SK-N-SH (cell line): ENCODE measurements around the gene VRK2. TPM values are rescaled to one million over a fixed set of nuclear protein-coding genes. Genes with fewer than 3 reads are reported as not detected.

Source experiments
- CTCF ChIA-PET: fragments of 300-600, 350-600 bp; formaldehyde crosslinking; extraction: SDS; loops from one replicate; lab custom pipeline; 2021; lab: Yijun Ruan, JAX
- POLR2A ChIA-PET: fragments of 350-600 bp; sonication (Branson Sonifier 250); formaldehyde crosslinking; extraction: SDS; loops from one replicate; lab custom pipeline; 2020; ENCODE audit warnings: antibody characterized with exemption, inconsistent platforms; lab: Yijun Ruan, JAX
- DNase-seq: peaks from one replicate; pipeline ENCODE4 v3.0.0; 2012
- H2AFZ ChIP-seq: fragments of 200-600 bp; sonication (generic); 2 replicates; pipeline ENCODE4 v1.8.1; 2016; ENCODE audit warnings: antibody characterized with exemption, mild to moderate bottlenecking, low read depth
- H3F3A ChIP-seq: fragments of 200-600 bp; sonication (generic); replicated peaks from 2 replicates; pipeline ENCODE3; 2016; ENCODE audit warnings: antibody characterized with exemption, mild to moderate bottlenecking; ENCODE audit not compliant: insufficient read depth
- H3K27ac ChIP-seq, 2 experiments: fragments of 200-500 bp in 1 of 2; fragments of 200-600 bp in 1 of 2; sonication (Bioruptor generic) in 1 of 2; sonication (generic), shearing (Covaris generic) in 1 of 2; 2 replicates each; pipeline versions ENCODE4 v1.5.1 to v1.6.1; 2014 to 2016; ENCODE audit warnings: low read depth in 2 of 2, inconsistent platforms in 1 of 2, low read length in 1 of 2, mild to moderate bottlenecking in 1 of 2, mixed read lengths in 1 of 2
- H3K27me3 ChIP-seq: fragments of 200-600 bp; sonication (generic), shearing (Covaris generic); 2 replicates; pipeline ENCODE4 v1.6.1; 2016; ENCODE audit warnings: mixed run types; ENCODE audit not compliant: insufficient read depth
- H3K36me3 ChIP-seq, 2 experiments: fragments of 200-500 bp in 1 of 2; fragments of 200-600 bp in 1 of 2; sonication (Bioruptor generic) in 1 of 2; sonication (generic) in 1 of 2; replicated peaks in 1 of 2; 2 replicates each; pipeline versions ENCODE3 to v1.5.1; 2014 to 2016; ENCODE audit warnings: low read length in 1 of 2, mild to moderate bottlenecking in 1 of 2; ENCODE audit not compliant: insufficient read depth in 2 of 2, control insufficient read depth in 1 of 2
- H3K4me1 ChIP-seq, 2 experiments: fragments of 200-500 bp in 1 of 2; fragments of 200-600 bp in 1 of 2; sonication (Bioruptor generic) in 1 of 2; sonication (generic), shearing (Covaris generic) in 1 of 2; 2 replicates each; pipeline versions ENCODE4 v1.5.1 to v1.6.1; 2014 to 2016; ENCODE audit warnings: low read depth in 1 of 2, low read length in 1 of 2, mixed run types in 1 of 2; ENCODE audit not compliant: insufficient read depth in 2 of 2, control insufficient read depth in 1 of 2
- H3K4me2 ChIP-seq: fragments of 200-600 bp; sonication (generic), shearing (Covaris generic); 2 replicates; pipeline ENCODE4 v1.6.1; 2017; ENCODE audit warnings: mixed run types
- H3K4me3 ChIP-seq, 2 experiments: fragments of 200-500 bp in 1 of 2; fragments of 200-600 bp in 1 of 2; sonication (Bioruptor generic) in 1 of 2; sonication (generic), shearing (Covaris generic) in 1 of 2; 2 replicates each; pipeline versions ENCODE4 v1.5.1 to v1.8.1; 2014 to 2016; ENCODE audit warnings: low read depth in 2 of 2, inconsistent platforms in 1 of 2, low read length in 1 of 2, mild to moderate bottlenecking in 1 of 2, mixed read lengths in 1 of 2, moderate library complexity in 1 of 2
- H3K79me2 ChIP-seq: fragments of 200-600 bp; sonication (generic); 2 replicates; pipeline ENCODE4 v1.8.1; 2017; ENCODE audit warnings: mild to moderate bottlenecking; ENCODE audit not compliant: insufficient read depth
- H3K9ac ChIP-seq: fragments of 200-600 bp; sonication (generic); 2 replicates; pipeline ENCODE4 v1.6.1; 2017; ENCODE audit warnings: mixed run types
- H3K9me2 ChIP-seq: fragments of 200-600 bp; sonication (generic); 2 replicates; pipeline ENCODE4 v1.6.1; 2017; ENCODE audit warnings: mixed run types
- H3K9me3 ChIP-seq: fragments of 200-600 bp; sonication (generic); 2 replicates; pipeline ENCODE4 v1.6.1; 2017; ENCODE audit warnings: mixed run types, mild to moderate bottlenecking, moderate library complexity
- H4K20me1 ChIP-seq: fragments of 200-600 bp; sonication (generic); 2 replicates; pipeline ENCODE4 v1.6.1; 2017; ENCODE audit warnings: mild to moderate bottlenecking, mixed run types; ENCODE audit not compliant: insufficient read depth
- CTCF ChIP-seq: fragments of 200-600 bp; sonication (generic); IDR thresholded peaks from 2 replicates; pipeline ENCODE4 v1.6.1; 2017; ENCODE audit warnings: antibody characterized with exemption, mild to moderate bottlenecking, moderate library complexity
- ELF1 ChIP-seq: IDR thresholded peaks from 2 replicates; pipeline ENCODE4 v1.4.0; 2012
- EP300 ChIP-seq, 2 experiments: IDR thresholded peaks; 2 replicates each; pipeline versions ENCODE4 v1.4.0 to v1.6.1; 2012; ENCODE audit warnings: borderline replicate concordance in 1 of 2, low read depth in 1 of 2, low read length in 1 of 2
- EZH2phosphoT487 ChIP-seq: fragments of 200-600 bp; sonication (generic); IDR thresholded peaks from 2 replicates; pipeline ENCODE4 v1.6.1; 2017; ENCODE audit warnings: low read depth, mixed run types, mild to moderate bottlenecking, antibody characterized with exemption, moderate library complexity, borderline replicate concordance
- FOSL2 ChIP-seq: IDR thresholded peaks from 2 replicates; pipeline ENCODE4 v1.4.0; 2012; ENCODE audit warnings: low read depth, mild to moderate bottlenecking, moderate library complexity, borderline replicate concordance
- GATA2 ChIP-seq: sonication (generic); formaldehyde crosslinking; IDR thresholded peaks from 2 replicates; pipeline ENCODE4 v1.5.0; 2020; ENCODE audit warnings: mild to moderate bottlenecking, missing genetic modification reagents
- JUND ChIP-seq: IDR thresholded peaks from 2 replicates; pipeline ENCODE4 v1.4.0; 2012
- MXI1 ChIP-seq: IDR thresholded peaks from 2 replicates; pipeline ENCODE4 v1.6.1; 2012; ENCODE audit warnings: mild to moderate bottlenecking, low read depth, low read length, improper control_type of control experiment
- PBX3 ChIP-seq: IDR thresholded peaks from 2 replicates; pipeline ENCODE4; 2012
- POLR2AphosphoS5 ChIP-seq: IDR thresholded peaks from 2 replicates; pipeline ENCODE4 v1.6.1; 2012; ENCODE audit warnings: low read depth, low read length
- RFX5 ChIP-seq: IDR thresholded peaks from 2 replicates; pipeline ENCODE4 v1.6.1; 2012; ENCODE audit warnings: mild to moderate bottlenecking, improper control_type of control experiment, low read length
- SMC3 ChIP-seq: IDR thresholded peaks from 2 replicates; pipeline ENCODE4 v1.6.1; 2012; ENCODE audit warnings: low read depth, low read length, improper control_type of control experiment
- TAF1 ChIP-seq: IDR thresholded peaks from 2 replicates; pipeline ENCODE4 v1.6.1; 2012; ENCODE audit warnings: low read depth, mild to moderate bottlenecking, low read length, moderate library complexity, borderline replicate concordance
- TCF12 ChIP-seq: IDR thresholded peaks from 2 replicates; pipeline ENCODE4 v1.4.0; 2012
- USF2 ChIP-seq: fragments of 150-350 bp; IDR thresholded peaks from 2 replicates; pipeline ENCODE4 v1.6.1; 2017; ENCODE audit warnings: antibody characterized with exemption, low read length, low read depth, borderline replicate concordance
- WGBS: methylation state at CpG from one replicate; pipeline ENCODE4 v1.1.6; 2017; ENCODE audit warnings: low lambda C conversion rate; 5-methylcytosine and 5-hydroxymethylcytosine counted together
- polyA plus RNA-seq, 3 experiments: library from polyadenylated mRNA; depleted of rRNA; stranded (reverse); fragments of >200 nt; gene quantifications; 2 replicates each; pipeline ENCODE4 v1.2.3, GENCODE V29; 2012

Gene VRK2
- polyA plus RNA-seq, 1 of the 3 experiments (the other 2 are of a cell fraction): not detected

- WGBS: 63% methylated on average over 4 of the region's 4 CpGs
- H3K4me1 ChIP-seq: no peaks in the 10 kb centered on the region; a peak in 1 of 4 replicates
- H3K27ac ChIP-seq: no peak overlapping the region
- H3F3A ChIP-seq: no peaks in the 10 kb centered on the region
- H3K4me2 ChIP-seq: no peak overlapping the region
- H4K20me1 ChIP-seq: no peaks in the 10 kb centered on the region
- CTCF ChIA-PET: interaction anchor here (0.6 kb wide), 2 partner anchors 40 to 337 kb away, joined by 3 read pairs; no protein-coding TSS in a partner anchor
- no peaks in the 10 kb centered on the region for H3K9me3 ChIP-seq
- no peaks in the 10 kb centered on the region for H3K27me3 ChIP-seq
- H3K4me3 ChIP-seq: no peak overlapping the region
- H2AFZ ChIP-seq: no peak overlapping the region
- no peaks in the 10 kb centered on the region for H3K79me2 ChIP-seq
- H3K9ac ChIP-seq: no peak overlapping the region
- DNase-seq: no peak
- POLR2A ChIA-PET: no interaction called here
- no peaks in the 10 kb centered on the region for H3K9me2 ChIP-seq
- no peaks in the 10 kb centered on the region for H3K36me3 ChIP-seq
- TF ChIP-seq PBX3: no peak
Observed at GRCh38 chr2:58098254-58099095, 51.9 kb downstream of the VRK2 start.

GRCh38 chr2:58099096-58099769 lies 52.6 kb downstream of the VRK2 start:
- TF ChIP-seq MXI1 (no peak), GATA2 (CRISPR knock-in tag) (no peak), EP300 (IDR thresholded peaks at IDR 0.05; ENCODE audit: borderline replicate concordance in 1 of 2, low read depth in 1 of 2, low read length in 1 of 2) (no peak)
- ChIA-PET POLR2A (no interaction called here), CTCF (interaction anchor here (1.3 kb wide), 1 partner anchor 12 kb away, joined by 4 read pairs; no protein-coding TSS in a partner anchor)
- Histone ChIP-seq H3K27me3 (no peaks in the 10 kb centered on the region), H3F3A (no peaks in the 10 kb centered on the region), H3K79me2 (no peaks in the 10 kb centered on the region), H3K9ac (no peak overlapping the region), H3K4me2 (no peak overlapping the region), H3K4me3 (no peak overlapping the region), H3K4me1 (no peaks in the 10 kb centered on the region; a peak in 1 of 4 replicates), H4K20me1 (no peaks in the 10 kb centered on the region), H3K36me3 (no peaks in the 10 kb centered on the region), H2AFZ (no peak overlapping the region), H3K9me2 (no peaks in the 10 kb centered on the region), H3K27ac (no peak overlapping the region), H3K9me3 (no peaks in the 10 kb centered on the region)
- 65% methylated on average over 4 of the region's 4 CpGs for WGBS
- DNase-seq: no peak

- Histone ChIP-seq H3K4me1 (no peaks in the 10 kb centered on the region; a peak in 1 of 4 replicates), H4K20me1 (no peaks in the 10 kb centered on the region), H3K9me3 (no peaks in the 10 kb centered on the region), H3K36me3 (no peaks in the 10 kb centered on the region), H3K9ac (no peak overlapping the region), H3K4me3 (no peak overlapping the region), H3K4me2 (no peak overlapping the region), H3K27me3 (no peaks in the 10 kb centered on the region), H3K79me2 (no peaks in the 10 kb centered on the region), H3K9me2 (no peaks in the 10 kb centered on the region), H3F3A (no peaks in the 10 kb centered on the region), H2AFZ (no peak overlapping the region), H3K27ac (no peak overlapping the region)
- ChIA-PET CTCF (interaction anchor here (1.4 to 2.1 kb wide), 2 partner anchors 11 to 347 kb away, joined by 3 to 6 read pairs; no protein-coding TSS in a partner anchor), POLR2A (no interaction called here)
- no peak for DNase-seq
- TF ChIP-seq POLR2AphosphoS5: no peak
- TF ChIP-seq CTCF: no peak
- TF ChIP-seq EZH2phosphoT487: no peak
- TF ChIP-seq ELF1: no peak
- TF ChIP-seq TCF12: no peak
- no peak for TF ChIP-seq SMC3
- TF ChIP-seq TAF1: no peak
- TF ChIP-seq MXI1: no peak
- TF ChIP-seq JUND: no peak
- TF ChIP-seq FOSL2: no peak
- TF ChIP-seq RFX5: no peak
- no peak for TF ChIP-seq USF2
Observed at GRCh38 chr2:58101500-58101899, 54.9 kb downstream of the VRK2 start.
